Nucleus accumbens (tissue), 56 donors: ENCODE results near the gene PRRT3.

Experiments
- DNase-seq, 56 donors: peaks; one replicate each; lab custom pipeline; 2025; lab: John Stamatoyannopoulos, UW

The PRRT3 gene

DNA sequence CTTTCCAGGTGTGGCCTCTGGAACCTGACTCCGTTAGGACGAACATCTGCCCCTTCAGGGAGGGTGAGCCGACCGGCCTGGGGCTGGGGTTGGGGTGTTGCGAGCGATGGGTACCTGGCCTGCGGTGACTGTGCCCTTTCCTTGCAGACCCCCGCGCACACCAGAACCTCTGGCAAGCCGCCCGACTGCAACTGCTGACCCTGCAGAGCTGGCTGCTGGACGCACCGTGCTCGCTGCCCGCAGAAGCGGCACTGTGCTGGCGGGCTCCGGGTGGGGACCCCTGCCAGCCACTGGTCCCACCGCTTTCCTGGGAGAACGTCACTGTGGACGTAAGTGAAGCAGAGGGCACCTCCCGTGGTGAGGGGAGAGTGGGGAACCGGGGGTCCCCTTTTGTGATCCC is 24.1 kb downstream of the PRRT3 start:
- no peak for DNase-seq

DNA sequence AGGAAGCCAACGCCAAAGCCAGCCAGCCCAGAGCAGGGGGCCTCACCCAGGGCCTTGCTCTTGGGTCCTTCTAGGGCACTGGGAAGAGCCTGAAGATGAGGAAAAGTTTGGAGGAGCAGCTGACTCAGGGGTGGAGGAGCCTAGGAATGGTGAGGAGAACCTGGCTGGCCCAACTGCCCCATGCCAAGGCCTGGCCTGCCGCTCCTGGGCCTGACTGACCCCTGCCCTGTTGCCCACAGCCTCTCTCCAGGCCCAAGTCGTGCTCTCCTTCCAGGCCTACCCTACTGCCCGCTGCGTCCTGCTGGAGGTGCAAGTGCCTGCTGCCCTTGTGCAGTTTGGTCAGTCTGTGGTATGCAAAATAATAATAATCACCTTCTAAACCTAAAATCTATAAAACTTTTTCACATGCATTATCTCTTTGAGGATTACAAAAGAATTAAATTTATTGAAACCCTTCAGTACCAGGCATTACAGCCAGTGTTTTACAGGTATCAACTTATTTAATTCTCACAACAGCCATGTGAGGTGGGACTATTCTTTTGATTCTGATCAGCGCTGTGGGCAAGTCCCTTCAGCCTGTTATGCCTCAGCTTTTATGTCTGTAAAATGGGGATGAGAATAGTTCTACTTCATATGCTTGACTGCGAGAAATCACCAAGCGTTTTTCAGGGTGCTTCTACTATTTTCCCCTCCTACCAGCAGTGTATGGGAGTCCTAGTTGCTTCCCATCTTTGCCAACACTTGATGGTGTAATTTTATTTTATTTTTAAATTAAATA is 33.8 kb downstream of the PRRT3 start:
- no peak for DNase-seq

DNA sequence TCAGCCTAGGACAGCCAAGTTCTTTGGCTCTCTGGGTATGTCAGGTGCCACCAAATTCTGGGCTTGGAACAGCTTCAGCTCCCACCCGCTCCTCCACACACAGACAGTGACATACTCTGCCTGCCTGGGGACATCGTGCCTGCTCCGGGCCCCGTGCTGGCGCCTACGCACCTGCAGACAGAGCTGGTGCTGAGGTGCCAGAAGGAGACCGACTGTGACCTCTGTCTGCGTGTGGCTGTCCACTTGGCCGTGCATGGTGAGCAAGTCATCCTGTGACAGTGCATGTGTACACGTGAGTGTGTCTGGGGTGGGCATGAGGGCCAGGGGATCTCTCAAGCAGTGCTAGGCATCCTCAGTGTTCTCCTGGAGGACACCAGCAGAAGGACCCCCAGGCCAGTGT is 34.4 kb downstream of the PRRT3 start:
- no peak for DNase-seq

DNA sequence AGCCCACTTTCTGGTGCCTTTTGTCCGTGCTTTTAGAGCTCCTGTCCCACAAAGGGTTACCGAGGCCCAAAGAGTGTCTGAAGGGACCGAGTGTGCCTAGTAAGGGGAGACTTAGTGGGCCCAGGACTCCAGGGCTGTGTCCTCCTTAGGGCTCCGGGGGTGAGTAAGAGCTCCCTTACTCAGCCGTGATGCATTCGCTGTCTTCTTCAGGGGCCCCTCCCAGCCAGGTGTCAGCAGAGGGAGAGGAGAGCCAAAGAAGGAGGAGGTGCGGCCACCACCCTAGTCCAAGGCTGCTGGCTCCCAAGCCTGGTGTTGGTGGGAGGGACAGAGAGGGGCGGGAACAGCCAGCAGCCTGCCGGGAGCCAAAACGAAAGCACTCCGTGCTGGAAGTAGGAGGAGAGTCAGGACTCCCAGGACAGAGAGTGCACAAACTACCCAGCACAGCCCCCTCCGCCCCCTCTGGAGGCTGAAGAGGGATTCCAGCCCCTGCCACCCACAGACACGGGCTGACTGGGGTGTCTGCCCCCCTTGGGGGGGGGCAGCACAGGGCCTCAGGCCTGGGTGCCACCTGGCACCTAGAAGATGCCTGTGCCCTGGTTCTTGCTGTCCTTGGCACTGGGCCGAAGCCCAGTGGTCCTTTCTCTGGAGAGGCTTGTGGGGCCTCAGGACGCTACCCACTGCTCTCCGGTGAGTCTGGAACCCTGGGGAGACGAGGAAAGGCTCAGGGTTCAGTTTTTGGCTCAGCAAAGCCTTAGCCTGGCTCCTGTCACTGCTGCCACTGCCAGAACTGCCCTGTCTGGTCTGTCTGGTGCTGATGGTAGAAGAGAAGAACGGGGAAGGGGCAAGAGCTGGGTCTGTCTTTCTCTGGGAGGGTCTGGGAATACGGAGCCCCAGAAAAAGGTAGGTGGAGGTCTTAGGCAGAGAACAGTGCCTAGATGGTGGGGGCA is 35.2 kb downstream of the PRRT3 start, which contains the start of gene IL17RC:
Gene IL17RC, plus strand, starts transcription at position 365 of the 947 bp plus-strand sequence. Its CDS starts 218 bp downstream, at position 583.
- peak in 43 of 56 donors; percentile 10 to 69 (median 33) for DNase-seq

DNA sequence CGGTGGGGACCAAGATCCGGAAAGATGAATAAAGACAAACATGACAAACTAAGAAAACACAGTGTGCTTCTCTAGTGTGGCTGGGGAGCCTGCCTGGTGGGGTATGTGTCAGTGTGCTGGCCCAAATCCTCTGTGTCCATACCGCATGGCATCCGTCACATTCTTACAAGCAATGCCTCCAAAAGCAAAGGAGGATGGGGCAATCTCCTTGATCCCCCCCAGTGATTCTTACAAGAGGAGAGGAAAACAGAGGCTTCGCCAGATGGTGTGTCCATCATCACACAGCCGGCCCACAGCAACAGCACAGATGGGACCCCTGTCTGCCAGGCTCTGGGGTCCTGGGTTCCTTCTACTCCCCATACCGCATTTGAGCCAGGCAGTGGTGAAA is 35.9 kb downstream of the PRRT3 start:
- no peak for DNase-seq

DNA sequence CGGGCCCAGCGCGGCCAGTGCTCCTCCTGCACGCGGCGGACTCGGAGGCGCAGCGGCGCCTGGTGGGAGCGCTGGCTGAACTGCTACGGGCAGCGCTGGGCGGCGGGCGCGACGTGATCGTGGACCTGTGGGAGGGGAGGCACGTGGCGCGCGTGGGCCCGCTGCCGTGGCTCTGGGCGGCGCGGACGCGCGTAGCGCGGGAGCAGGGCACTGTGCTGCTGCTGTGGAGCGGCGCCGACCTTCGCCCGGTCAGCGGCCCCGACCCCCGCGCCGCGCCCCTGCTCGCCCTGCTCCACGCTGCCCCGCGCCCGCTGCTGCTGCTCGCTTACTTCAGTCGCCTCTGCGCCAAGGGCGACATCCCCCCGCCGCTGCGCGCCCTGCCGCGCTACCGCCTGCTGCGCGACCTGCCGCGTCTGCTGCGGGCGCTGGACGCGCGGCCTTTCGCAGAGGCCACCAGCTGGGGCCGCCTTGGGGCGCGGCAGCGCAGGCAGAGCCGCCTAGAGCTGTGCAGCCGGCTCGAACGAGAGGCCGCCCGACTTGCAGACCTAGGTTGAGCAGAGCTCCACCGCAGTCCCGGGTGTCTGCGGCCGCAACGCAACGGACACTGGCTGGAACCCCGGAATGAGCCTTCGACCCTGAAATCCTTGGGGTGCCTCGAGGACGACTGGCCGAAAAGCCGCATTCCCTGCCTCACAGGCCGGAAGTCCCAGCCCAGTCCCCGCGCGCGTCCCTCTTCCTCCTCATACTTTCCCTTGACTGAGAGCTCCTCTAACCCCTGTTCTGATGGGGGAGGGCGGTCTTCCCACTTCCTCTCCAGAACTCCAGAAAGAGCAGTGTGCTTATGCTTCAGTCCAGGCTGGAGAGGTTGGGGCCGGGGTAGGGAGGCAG is 36.7 kb downstream of the PRRT3 start:
- DNase-seq, result peak in 41 of 56 donors; percentile 18 to 77 (median 41)

DNA sequence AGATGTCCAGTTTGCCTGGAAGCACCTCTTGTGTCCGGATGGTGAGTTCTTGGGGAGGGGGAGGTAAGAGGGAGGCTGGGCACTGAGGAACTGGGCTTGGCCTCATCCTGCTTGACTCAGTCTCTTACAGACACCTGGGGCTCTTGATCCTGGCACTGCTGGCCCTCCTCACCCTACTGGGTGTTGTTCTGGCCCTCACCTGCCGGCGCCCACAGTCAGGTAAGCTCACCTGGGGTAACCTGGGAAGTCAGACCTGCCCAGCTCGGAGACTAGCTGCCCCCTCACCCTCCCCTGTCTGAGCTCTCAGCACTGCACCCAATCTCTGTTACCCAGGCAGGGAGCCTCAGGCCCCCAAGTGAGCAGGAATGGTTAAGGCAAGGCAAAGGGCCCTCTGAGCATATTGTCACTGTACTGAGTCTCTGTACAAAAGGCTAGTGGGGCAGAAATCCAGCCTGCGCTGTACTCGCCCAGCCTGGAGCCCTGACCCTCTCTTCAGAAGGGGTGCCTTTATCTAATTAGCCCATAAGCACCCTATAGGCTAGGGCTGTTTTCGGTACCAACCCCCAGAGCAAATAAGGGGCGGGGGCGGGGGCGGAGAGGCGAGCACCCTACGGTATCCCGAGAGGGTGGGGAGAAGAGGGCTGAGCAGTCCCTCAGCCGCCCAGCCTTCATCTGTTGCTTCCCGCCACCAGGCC is 37.5 kb downstream of the PRRT3 start:
- DNase-seq, result no peak

DNA sequence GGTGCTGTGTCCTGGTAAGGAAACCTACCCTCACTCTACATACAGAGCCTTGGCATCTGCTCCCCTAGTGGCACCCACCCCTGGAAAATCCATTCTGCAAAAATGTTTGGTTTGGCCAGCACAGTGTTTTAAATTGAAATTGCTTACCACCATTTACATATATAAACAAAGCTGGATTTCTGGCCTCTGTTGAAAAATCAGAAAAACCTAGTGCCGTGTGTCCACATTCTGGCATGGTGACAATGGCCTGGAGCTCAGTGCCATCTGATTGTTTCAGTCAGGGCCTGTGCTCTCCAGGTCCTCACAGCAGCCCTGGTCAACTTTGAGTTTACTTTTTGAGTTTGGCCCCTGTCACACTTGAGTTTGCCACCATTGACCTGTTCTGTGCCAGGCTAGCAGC is 38.2 kb downstream of the PRRT3 start:
- no peak for DNase-seq

DNA sequence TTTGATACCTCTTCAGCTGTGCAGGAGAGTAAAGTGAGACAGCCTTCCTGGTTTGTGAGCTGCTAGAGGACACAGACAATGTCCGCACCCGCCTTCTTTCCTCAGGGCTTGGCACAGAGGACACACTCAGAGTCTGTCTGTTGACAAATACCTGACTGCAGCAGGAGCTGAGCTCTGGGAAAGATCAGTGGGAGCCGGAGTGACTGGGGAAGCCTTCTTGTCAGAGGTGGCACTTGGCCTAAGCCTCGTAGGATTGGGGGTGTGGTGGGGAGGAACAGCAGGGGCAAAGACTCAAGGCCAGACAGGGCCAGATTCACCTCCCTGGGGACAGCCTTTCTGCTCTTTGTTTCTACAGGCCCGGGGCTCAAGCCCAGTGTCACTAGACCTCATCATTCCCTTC is 38.6 kb downstream of the PRRT3 start:
- DNase-seq, result no peak

DNA sequence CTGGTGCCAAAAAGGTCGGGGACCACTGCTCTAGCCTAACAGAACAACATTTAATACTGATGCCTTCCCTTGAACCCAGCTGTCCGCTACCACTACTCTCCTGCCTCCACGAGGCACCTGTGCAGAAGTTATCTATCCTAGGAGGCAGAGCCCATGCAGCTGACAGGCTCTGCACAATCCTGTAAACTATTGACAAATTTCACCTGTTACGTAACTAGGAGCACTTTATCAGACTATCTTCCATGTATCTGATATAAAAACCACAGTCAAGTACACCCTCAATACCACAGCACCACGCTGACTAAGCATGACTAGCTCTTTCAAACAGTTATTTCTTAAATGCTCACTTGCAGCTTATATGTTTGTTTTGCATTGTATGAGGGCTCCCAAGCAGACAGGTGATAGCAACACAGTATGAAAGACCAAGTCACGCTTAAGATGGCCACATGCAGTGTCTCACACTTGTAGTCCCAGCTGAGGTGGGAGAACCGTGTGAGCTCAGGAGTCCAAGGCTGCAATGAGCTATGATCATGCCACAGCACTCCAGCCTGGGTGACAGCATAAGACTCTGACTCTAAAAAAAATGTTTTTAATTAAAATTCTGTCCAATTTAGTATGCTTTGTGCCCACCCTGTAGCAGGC is 39.8 kb downstream of the PRRT3 start:
- no peak for DNase-seq

DNA sequence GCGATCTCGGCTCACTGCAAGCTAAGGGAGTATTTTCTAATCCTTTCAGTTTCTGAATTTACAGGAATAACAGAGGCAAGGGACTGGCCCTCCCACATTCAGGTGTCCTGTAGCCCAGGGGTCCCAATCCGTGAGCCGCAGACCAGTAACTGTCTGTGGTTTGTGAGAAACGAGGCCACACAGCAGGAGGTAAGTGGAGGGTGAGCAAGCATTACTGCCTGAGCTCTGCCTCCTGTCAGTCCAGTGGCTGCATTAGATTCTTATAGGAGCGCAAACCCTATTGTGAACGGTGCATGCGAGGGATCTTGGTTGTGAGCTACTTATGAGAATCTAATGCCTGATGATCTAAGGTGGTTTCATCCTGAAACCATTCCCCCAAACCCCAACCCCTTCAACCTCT is 40.3 kb downstream of the PRRT3 start:
- no peak for DNase-seq

DNA sequence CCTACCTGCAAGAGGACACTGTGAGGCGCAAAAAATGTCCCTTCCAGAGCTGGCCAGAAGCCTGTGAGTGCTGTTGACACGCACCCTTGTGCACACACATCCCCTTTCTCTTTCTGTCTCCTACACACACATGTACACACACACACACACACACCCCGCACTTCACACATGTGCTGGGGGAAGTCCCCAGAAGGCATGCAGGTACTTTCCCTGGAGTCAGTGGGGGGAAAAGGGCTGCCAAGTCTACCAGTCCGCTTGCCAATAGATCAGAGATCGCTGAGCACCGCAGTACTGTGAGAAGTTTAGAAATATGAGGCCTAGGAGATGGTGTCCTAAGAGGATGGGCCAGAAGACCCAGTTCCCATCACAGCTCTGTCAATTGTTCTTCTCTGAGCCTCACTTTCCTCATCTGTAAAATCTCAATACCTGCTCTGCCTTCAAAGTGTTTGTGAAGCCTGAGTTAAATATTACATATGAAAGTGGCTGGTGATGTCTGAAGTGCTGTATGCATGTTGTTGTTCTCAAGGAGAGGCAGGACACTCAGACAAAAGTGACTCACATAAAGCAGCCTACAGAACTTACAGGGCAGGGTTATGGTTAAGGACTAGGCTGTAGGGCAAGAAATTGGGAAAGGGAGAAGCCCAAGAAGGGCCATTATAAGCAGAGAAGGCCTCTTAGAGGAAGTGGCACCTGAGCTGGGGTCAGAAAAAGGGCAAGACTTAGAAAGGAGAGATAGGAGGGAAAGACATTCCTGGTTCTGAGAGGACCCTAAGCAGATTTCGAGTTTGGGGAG is 42.8 kb downstream of the PRRT3 start:
- DNase-seq, result no peak

DNA sequence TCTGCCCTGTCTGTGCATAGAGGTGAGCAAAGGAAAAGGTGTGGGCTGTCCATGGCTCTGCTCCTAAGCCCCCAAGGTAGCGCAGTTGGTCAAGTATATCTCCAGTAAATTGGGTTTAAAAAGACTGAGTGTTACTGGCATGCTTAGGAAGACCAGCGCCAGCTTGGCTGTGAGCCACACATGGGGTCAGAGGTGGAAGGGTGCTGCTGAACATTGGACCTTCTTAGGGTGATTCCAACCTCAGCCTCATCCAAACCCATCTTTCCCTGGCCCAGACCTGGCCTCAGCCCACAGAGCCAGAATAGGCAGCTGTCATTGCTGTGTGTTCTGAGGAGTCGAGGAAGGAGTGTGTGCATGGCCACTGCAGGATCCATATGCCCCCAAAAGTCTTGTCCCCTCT is 43.9 kb downstream of the PRRT3 start:
- DNase-seq, result no peak

DNA sequence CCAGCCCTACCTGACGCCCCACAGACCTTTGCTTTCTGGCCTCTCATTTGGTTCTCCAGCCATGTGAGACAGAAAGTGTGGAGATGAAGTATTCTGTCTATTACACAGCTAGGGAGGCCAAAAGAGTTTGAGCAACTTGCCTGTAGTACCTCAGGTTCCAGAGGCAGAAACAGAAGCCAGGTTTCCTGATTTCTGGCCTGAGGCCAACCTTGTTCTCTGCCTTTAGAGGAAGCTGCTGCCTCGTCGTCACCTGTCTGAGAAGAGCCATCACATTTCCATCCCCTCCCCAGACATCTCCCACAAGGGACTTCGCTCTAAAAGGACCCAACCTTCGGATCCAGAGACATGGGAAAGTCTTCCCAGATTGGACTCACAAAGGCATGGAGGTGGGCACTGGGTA is 45.7 kb downstream of the PRRT3 start:
- no peak for DNase-seq

DNA sequence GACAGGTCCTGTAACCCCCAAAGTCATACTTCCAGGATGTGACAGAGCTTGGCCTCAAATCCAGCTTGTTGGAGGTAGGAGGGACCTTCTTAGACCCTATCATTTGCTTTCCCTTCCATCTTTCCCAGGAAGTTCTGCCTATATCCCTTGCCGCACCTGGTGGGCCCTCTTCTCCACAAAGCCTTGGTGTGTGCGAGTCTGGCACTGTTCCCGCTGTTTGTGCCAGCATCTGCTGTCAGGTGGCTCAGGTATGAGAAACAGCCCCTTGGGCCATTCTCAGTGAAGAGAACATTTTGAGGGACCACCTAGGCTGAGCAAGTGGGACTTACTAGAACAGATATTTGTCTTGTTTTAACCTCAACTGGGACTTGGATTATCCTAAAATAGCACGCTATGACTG is 48.3 kb downstream of the PRRT3 start:
- no peak for DNase-seq

DNA sequence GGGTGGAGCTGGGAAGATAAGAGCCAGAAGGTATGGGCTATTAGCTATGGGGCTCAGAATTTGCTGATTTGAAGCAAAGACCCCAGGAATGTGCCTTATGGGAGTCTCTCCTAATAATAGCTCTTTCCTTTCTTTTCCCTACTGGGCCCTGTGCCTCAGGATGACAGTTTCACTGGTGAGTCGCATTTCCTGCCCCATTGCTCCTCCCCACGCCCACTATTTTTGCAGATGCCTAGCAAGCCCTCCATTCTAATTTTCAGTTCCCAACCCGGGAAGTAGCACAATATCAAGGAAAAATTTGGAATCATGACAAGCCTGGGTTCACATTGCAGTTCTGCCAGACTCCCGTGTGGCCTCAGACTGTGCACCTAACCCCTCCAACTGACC is 49.0 kb downstream of the PRRT3 start:
- DNase-seq, result peak in 8 of 56 donors; percentile 3 to 38 (median 6)

DNA sequence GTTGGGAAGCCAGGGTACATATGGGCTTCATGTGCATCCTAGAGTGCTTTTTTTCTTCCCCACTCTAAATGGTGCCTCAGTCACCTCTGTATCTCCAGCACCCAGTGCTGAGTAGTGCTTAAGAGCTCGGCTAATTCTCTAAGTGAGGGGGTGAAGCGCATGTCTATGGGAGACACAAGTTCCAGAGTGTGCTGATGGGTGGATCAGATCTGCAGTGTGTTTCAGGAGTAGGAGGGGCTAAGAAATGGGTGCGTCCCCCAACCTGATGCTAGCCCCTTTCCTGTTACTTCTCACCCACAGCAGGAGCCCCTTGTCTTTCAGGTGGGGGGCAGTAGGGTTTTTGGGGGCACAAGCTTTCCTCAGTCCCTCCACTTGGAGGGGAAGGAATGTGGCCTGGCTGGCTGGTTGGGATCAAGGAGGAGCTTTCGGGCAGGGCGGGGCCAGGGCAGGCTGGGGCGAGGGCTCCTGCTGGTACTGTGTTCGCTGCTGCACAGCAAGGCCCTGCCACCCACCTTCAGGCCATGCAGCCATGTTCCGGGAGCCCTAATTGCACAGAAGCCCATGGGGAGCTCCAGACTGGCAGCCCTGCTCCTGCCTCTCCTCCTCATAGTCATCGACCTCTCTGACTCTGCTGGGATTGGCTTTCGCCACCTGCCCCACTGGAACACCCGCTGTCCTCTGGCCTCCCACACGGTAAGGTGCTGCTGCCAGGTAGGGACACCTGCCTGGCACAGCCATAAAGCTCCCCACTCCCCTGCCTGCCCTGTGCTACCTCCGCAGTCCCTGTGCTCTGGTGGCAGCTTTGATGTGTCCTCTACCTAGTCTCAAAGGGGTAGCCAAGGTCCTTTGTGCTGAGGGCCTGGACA is 49.6 kb downstream of the PRRT3 start, which contains the start of gene IL17RE:
Gene IL17RE, plus strand, starts transcription at position 477 of the 866 bp plus-strand sequence. Its CDS starts 85 bp downstream, at position 562.
- DNase-seq, result peak in 18 of 56 donors; percentile 4 to 55 (median 26)
